Tibial nerve (tissue), 4 donors: ENCODE data around the gene DAZAP1.

Experiments
- CTCF ChIP-seq, 5 experiments: fragments of 200-600 bp in 3 of 5; fragments of 450-650 bp in 2 of 5; sonication (generic) in 3 of 5; IDR thresholded peaks; one replicate each; pipeline ENCODE4 v1.5.1; 2016 to 2019; ENCODE audit warnings: antibody characterized with exemption in 5 of 5, mild to moderate bottlenecking in 3 of 5, moderate library complexity in 2 of 5
- EP300 ChIP-seq, 2 donors: sonication (generic); formaldehyde crosslinking; IDR thresholded peaks; one replicate each; pipeline ENCODE4 v1.6.1; 2017; ENCODE audit warnings: antibody characterized with exemption in 2 of 2, mild to moderate bottlenecking in 1 of 2
- POLR2A ChIP-seq, 2 donors: fragments of 450-650 bp; IDR thresholded peaks; one replicate each; pipeline ENCODE4 v1.6.1; 2017; ENCODE audit warnings: antibody characterized with exemption in 2 of 2, mild to moderate bottlenecking in 2 of 2, moderate library complexity in 2 of 2

DNA sequence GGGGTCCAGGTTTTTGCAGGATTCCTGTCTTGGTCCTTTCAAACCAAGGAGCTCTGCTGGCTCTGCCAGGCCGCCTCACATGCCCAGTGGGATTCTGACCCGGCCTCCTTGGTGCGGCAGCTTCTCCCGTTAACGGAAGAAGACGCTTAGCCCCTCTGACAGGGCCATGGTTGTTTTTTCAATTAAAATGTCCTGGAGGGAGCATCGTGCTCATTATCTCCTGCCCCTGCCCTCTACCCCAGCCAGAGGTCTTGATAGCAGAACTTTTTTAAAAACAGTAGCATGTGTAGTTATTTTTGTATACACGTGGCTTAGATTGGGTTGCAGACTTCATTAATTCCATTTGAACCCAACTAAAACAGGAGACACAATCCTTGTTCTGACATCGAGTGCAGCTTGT lies 19.4 kb downstream of the DAZAP1 start:
- TF ChIP-seq CTCF (IDR thresholded peaks at IDR 0.05) (no peak), POLR2A (IDR thresholded peaks at IDR 0.05) (no peak), EP300 (IDR thresholded peaks at IDR 0.05) (no peak)
